ENCODE measurements around the gene PNLDC1. TPM values are rescaled to one million over a fixed set of nuclear protein-coding genes. Genes with fewer than 3 reads are reported as not detected.

PNLDC1 gene
- total and polyA plus RNA-seq, 3 donors from 2014 or later = 11.4 to 31.6 (median 19.9) TPM

DNA sequence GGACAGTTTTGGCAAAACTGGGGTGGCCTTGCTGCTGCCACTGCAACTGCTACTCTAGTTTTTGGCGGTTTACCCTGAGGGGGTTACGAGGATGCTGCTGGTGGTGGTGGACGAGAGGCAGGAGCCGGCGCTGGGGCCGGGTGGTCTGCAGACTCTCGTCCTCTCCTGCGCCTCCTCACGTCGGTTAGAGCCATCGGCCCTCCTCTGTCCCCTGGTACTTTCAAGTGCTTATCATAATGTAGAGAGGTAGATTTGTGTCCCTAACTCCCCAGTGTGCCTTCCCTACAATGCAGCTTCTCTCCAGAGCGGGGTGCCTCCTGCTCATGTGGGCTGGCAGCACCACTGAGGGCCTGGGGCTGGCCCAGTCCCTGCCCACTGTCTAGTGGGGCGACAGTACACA lies 25.9 kb downstream of the PNLDC1 start:
- no peaks in the 10 kb centered on the region for H3K4me1 ChIP-seq
- no peak overlapping the region for H3K27ac ChIP-seq
- intact Hi-C loops (cut with DNase I; ENCODE audit: low total_unique reads) = no loop called here
- TF ChIP-seq, protein P1, sequence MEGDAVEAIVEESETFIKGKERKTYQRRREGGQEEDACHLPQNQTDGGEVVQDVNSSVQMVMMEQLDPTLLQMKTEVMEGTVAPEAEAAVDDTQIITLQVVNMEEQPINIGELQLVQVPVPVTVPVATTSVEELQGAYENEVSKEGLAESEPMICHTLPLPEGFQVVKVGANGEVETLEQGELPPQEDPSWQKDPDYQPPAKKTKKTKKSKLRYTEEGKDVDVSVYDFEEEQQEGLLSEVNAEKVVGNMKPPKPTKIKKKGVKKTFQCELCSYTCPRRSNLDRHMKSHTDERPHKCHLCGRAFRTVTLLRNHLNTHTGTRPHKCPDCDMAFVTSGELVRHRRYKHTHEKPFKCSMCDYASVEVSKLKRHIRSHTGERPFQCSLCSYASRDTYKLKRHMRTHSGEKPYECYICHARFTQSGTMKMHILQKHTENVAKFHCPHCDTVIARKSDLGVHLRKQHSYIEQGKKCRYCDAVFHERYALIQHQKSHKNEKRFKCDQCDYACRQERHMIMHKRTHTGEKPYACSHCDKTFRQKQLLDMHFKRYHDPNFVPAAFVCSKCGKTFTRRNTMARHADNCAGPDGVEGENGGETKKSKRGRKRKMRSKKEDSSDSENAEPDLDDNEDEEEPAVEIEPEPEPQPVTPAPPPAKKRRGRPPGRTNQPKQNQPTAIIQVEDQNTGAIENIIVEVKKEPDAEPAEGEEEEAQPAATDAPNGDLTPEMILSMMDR (IDR thresholded peaks at IDR 0.05) = no peak
- no peak for TF ChIP-seq POLR2A (IDR thresholded peaks at IDR 0.05)
- no peaks in the 10 kb centered on the region for H3K27me3 ChIP-seq
- no peak overlapping the region for H3K4me3 ChIP-seq
- no peak for DNase-seq
- H3K36me3 ChIP-seq (ENCODE audit: low read depth, missing control alignments) = no peaks in the 10 kb centered on the region
- WGBS, 2 donors = 95% methylated on average over 13 of the region's 13 CpGs
- H3K9me3 ChIP-seq = no peaks in the 10 kb centered on the region

DNA sequence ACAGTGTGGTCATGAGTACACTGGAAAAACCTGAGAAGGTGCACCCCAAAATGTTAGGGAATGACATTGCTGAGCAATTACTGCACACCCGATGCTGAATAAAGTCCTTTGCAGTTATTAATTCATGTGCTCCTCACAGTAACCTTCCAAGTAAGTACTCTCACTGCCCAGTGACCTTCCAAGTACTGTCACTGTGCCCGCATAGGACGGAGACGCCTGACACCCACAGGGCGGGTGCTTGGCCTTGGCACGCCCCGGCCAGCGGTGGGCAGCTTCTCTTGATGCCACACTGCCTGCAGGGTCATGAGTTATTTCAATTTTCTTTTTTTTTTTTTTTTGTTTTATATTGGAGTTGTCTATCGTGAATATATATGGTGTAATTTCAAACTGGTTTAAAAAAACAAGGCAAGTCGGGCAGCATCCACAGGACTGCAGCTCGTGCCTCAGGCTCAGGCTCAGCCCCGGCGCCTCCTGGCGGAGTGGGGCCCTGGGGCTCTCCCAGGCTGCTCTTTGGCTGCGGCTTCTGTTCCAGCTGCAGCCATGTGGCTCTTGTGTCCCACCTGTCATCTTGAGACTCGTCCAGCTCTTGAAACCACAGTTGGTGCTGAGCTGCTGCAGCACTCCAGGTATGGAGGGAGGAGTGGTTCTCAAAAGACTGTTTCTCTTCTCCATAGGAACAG lies 27.0 kb downstream of the PNLDC1 start:
- Histone ChIP-seq H3K9me3 (no peaks in the 10 kb centered on the region), H3K4me1 (no peaks in the 10 kb centered on the region), H3K4me3 (no peak overlapping the region), H3K27ac (no peak overlapping the region), H3K36me3 (ENCODE audit: low read depth, missing control alignments) (no peaks in the 10 kb centered on the region), H3K27me3 (no peaks in the 10 kb centered on the region)
- no peak for DNase-seq
- WGBS, 2 donors = 89 to 93% methylated on average over 16 of the region's 16 CpGs
- TF ChIP-seq, protein P1 (IDR thresholded peaks at IDR 0.05) = no peak
- TF ChIP-seq POLR2A (IDR thresholded peaks at IDR 0.05) = no peak
- intact Hi-C loops (cut with DNase I; ENCODE audit: low total_unique reads) = no loop called here

DNA sequence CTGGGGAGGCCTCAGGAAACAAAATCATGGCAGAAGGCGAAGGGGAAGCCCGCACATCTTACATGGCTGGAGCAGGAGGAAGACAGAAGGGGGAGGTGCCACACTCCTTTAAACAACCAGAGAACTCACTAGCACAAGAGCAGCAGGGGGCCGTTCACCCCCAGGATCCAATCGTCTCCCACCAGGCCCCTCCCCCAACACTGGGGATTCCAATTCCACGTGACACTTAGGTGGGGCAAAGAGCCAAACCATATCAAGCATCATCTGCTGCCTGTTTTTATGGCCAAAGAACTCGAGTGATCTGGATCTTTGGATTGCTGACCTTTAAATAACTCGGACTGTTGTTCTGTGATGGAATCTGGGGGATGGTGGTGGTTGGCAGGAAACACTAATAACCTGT lies 28.0 kb downstream of the PNLDC1 start:
- TF ChIP-seq POLR2A (IDR thresholded peaks at IDR 0.05) = no peak
- TF ChIP-seq, protein P1 (IDR thresholded peaks at IDR 0.05) = no peak
- Histone ChIP-seq H3K27ac (no peak overlapping the region), H3K4me1 (no peaks in the 10 kb centered on the region), H3K4me3 (no peak overlapping the region), H3K9me3 (no peaks in the 10 kb centered on the region), H3K27me3 (no peaks in the 10 kb centered on the region), H3K36me3 (ENCODE audit: low read depth, missing control alignments) (no peaks in the 10 kb centered on the region)
- DNase-seq = no peak
- intact Hi-C loops (cut with DNase I; ENCODE audit: low total_unique reads) = no loop called here
- WGBS, 2 donors = 62 to 63% methylated on average over 7 of the region's 7 CpGs

DNA sequence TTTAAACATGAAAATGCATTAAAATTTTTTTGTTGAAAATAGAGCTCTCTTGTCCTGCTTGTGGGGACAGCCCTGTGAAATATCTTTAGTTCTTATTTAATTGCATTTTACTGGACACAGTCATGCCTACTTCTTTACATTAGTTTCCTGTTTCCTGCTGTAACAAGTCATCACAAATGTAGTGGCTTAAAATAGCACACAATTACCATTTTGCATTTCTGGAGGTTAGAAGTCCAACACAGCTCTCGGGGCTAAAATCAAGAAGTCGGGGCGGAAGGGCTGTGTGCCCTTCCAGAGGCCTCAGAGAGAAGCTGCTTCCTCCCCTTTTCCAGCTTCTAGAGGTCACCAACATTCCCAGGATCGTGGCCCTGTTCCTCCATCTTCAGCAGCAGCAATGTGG lies 29.4 kb downstream of the PNLDC1 start:
- intact Hi-C loops (cut with DNase I; ENCODE audit: low total_unique reads) = no loop called here
- no peaks in the 10 kb centered on the region for H3K9me3 ChIP-seq
- no peak overlapping the region for H3K27ac ChIP-seq
- H3K4me1 ChIP-seq = no peaks in the 10 kb centered on the region
- TF ChIP-seq, protein P1 (IDR thresholded peaks at IDR 0.05) = no peak
- no peak for TF ChIP-seq POLR2A (IDR thresholded peaks at IDR 0.05)
- H3K36me3 ChIP-seq (ENCODE audit: low read depth, missing control alignments) = no peaks in the 10 kb centered on the region
- no peaks in the 10 kb centered on the region for H3K27me3 ChIP-seq
- DNase-seq = no peak
- H3K4me3 ChIP-seq = no peak overlapping the region
- WGBS, 2 donors = 76 to 78% methylated on average over 4 of the region's 4 CpGs

Measured in testis (tissue), 3 donors.